Adrenal gland (tissue), 12 donors: Measurements from ENCODE around the gene NCKAP5L. TPM values are rescaled to one million over a fixed set of nuclear protein-coding genes. Genes with fewer than 3 reads are reported as not detected.

Source experiments
- DNase-seq, 7 donors: peaks; one replicate each; pipeline ENCODE4 v3.0.0-alpha.2; 2019 to 2020
- H3K27ac ChIP-seq, 5 donors: fragments of 200-600 bp; sonication (generic) in 4 of 5; 1 replicate in 3 of 5; 2 replicates in 2 of 5; pipeline versions ENCODE4 v1.5.1 to v1.8.0; 2016 to 2020; ENCODE audit warnings: mild to moderate bottlenecking in 1 of 5
- H3K27me3 ChIP-seq: fragments of 200-600 bp; 2 replicates; pipeline ENCODE4 v1.8.0; 2021
- H3K36me3 ChIP-seq, 2 donors: fragments of 200-600 bp; replicated peaks in 1 of 2; 1 replicate in 1 of 2; 2 replicates in 1 of 2; pipeline versions ENCODE4 v1.5.1 to v1.8.0; 2018 to 2022
- H3K4me1 ChIP-seq, 2 donors: fragments of 200-600 bp; replicated peaks in 1 of 2; 1 replicate in 1 of 2; 2 replicates in 1 of 2; pipeline versions ENCODE4 v1.5.1 to v1.8.0; 2018 to 2021
- H3K4me3 ChIP-seq, 4 donors: fragments of 200-600 bp; sonication (generic) in 3 of 4; one replicate each; pipeline ENCODE4 v1.5.1; 2016 to 2018
- H3K9me3 ChIP-seq, 3 donors: fragments of 200-600 bp; sonication (generic) in 1 of 3; replicated peaks in 1 of 3; 1 replicate in 2 of 3; 2 replicates in 1 of 3; pipeline versions ENCODE4 v1.5.1 to v1.8.0; 2016 to 2021
- POLR2A ChIP-seq, 2 donors: fragments of 450-650 bp; IDR thresholded peaks; one replicate each; pipeline ENCODE4 v1.6.1; 2017; ENCODE audit warnings: antibody characterized with exemption in 2 of 2, mild to moderate bottlenecking in 2 of 2, moderate library complexity in 1 of 2
- WGBS, 4 donors: extraction: QIAGEN DNeasy Blood & Tissue Kit in 2 of 4; methylation state at CpG; one replicate each; pipeline versions ENCODE4 v1.1.5 to v1.1.7; 2013 to 2017; 5-methylcytosine and 5-hydroxymethylcytosine counted together
- intact Hi-C, 2 donors: fragments of 100-400 bp; cut with DNase I; formaldehyde crosslinking; loops; one replicate each; pipeline versions ENCODE4 v1.14.1 to v1.15.0; 2022 to 2023
- polyA plus RNA-seq, 3 donors: library from polyadenylated mRNA; stranded (reverse); fragments of 200-250 nt in 2 of 3; fragments of 350-450 nt in 1 of 3; fragmentation: Illumina TruSeq in 1 of 3; extraction: RNeasy Lipid Tissue Mini Kit (QIAGEN cat#74804) in 1 of 3; gene quantifications; one replicate each; pipeline ENCODE4 v1.2.3, GENCODE V29; 2013 to 2014
- total RNA-seq, 9 donors: library from RNA; depleted of rRNA in 4 of 9; stranded (reverse); fragments of >200 nt in 4 of 9; fragments of 120-200 nt in 1 of 9; fragmentation: NEBNext Ultra II Directional in 1 of 9; extraction: Animal tissue kit (Norgen Biotek cat#: 25700) in 1 of 9; gene quantifications; one replicate each; pipeline versions ENCODE4 v1.1.0 to v1.2.4, GENCODE V29; 2013 to 2023
- TF ChIP-seq, protein P1 (sequence below), 6 experiments: fragments of 450-650 bp in 4 of 6; fragments of 200-600 bp in 2 of 6; sonication (generic) in 1 of 6; IDR thresholded peaks; 1 replicate in 5 of 6; 2 replicates in 1 of 6; pipeline versions ENCODE4 v1.5.1 to v1.8.0; 2016 to 2021; ENCODE audit warnings: antibody characterized with exemption in 6 of 6, mild to moderate bottlenecking in 2 of 6, moderate library complexity in 1 of 6
- donor health status: healthy with polysubstance abuse.
- donor health status: Bipolar disorder and iron deficiency.
- donor health status: DM: yes; HTN: yes; CAD: no.
- donor health status: DM: no; HTN: no; CAD: no.
- donor health status: DM: no; HTN: no; CAD: no.
- donor health status: DM: yes; HTN: yes; CAD: no.

The NCKAP5L gene
- total and polyA plus RNA-seq, 12 donors = 5.5 to 143 (median 38.4) TPM

DNA sequence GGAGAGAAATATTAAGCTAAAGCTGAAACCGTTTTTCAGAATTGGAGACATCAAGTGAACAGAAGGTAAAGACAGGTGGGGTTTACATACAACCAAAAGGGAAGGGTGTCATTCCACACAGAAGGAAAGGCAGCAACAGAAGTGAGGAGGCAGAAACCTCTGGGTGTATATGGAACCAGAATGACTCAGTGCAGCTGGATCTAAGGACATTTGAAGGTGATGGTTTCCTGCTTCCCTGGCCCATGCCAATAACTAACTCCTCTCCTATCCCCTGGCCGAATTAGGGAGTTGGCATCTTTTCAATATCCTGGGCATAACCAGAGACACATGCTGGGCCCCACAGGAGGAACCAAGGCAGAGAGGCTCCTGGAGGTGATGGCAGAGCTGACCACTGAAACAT lies 8.4 kb downstream of the NCKAP5L start:
- no peaks in the 10 kb centered on the region for H3K27me3 ChIP-seq
- no peak overlapping the region for H3K4me3 ChIP-seq
- H3K9me3 ChIP-seq = no peaks in the 10 kb centered on the region
- TF ChIP-seq, protein P1, sequence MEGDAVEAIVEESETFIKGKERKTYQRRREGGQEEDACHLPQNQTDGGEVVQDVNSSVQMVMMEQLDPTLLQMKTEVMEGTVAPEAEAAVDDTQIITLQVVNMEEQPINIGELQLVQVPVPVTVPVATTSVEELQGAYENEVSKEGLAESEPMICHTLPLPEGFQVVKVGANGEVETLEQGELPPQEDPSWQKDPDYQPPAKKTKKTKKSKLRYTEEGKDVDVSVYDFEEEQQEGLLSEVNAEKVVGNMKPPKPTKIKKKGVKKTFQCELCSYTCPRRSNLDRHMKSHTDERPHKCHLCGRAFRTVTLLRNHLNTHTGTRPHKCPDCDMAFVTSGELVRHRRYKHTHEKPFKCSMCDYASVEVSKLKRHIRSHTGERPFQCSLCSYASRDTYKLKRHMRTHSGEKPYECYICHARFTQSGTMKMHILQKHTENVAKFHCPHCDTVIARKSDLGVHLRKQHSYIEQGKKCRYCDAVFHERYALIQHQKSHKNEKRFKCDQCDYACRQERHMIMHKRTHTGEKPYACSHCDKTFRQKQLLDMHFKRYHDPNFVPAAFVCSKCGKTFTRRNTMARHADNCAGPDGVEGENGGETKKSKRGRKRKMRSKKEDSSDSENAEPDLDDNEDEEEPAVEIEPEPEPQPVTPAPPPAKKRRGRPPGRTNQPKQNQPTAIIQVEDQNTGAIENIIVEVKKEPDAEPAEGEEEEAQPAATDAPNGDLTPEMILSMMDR (IDR thresholded peaks at IDR 0.05) = no peak
- no peak for TF ChIP-seq POLR2A (IDR thresholded peaks at IDR 0.05)
- intact Hi-C loops = no loop called here
- WGBS, 4 donors = 49 to 56% (median 54%) methylated on average over 2 of the region's 2 CpGs
- H3K36me3 ChIP-seq = peaks cover 0 to 12% of the 10 kb centered on the region in 2 donors
- DNase-seq = no peak
- peak overlapping the region in 1 of 5 donors; percentile 9 for H3K27ac ChIP-seq
- peaks cover 38 to 55% of the 10 kb centered on the region in 2 donors for H3K4me1 ChIP-seq

DNA sequence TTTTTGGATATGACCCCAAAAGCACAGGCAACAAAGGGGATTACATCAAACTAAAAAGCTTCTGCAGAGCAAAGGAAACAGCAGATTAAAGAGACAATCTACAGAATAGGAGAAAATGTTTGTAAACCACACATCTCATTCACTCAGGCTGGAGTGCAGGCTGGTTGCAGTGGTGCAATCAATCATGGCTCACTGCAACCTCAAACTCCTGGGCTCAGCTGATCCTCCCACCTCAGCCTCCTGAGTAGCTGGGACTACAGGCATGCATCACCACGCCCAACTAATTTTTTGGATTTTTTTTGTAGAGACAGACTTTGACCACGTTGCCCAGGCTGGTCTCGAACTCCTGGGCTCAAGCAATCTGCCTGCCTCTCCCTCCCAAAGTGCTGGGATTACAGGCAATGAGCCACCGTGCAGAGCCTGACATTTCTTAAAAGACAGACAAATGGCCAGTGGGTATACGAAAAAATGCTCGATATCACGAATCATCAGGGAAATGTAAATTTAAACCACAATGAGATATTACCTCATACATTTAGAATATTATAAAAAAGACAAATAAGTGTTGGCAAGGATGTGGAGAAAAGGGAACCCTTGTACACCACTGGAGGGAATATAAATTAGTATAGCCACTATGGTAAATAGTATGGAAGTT lies 9.8 kb downstream of the NCKAP5L start:
- DNase-seq = no peak
- intact Hi-C loops = no loop called here
- 75 to 85% (median 79%) methylated on average over 7 of the region's 7 CpGs for WGBS, 4 donors
- H3K27ac ChIP-seq = no peak overlapping the region
- H3K27me3 ChIP-seq = no peaks in the 10 kb centered on the region
- H3K4me3 ChIP-seq = no peak overlapping the region
- TF ChIP-seq, protein P1 (IDR thresholded peaks at IDR 0.05) = no peak
- TF ChIP-seq POLR2A (IDR thresholded peaks at IDR 0.05) = no peak
- H3K4me1 ChIP-seq = peaks cover 24 to 41% of the 10 kb centered on the region in 2 donors
- peaks cover 0 to 12% of the 10 kb centered on the region in 2 donors for H3K36me3 ChIP-seq
- no peaks in the 10 kb centered on the region for H3K9me3 ChIP-seq

DNA sequence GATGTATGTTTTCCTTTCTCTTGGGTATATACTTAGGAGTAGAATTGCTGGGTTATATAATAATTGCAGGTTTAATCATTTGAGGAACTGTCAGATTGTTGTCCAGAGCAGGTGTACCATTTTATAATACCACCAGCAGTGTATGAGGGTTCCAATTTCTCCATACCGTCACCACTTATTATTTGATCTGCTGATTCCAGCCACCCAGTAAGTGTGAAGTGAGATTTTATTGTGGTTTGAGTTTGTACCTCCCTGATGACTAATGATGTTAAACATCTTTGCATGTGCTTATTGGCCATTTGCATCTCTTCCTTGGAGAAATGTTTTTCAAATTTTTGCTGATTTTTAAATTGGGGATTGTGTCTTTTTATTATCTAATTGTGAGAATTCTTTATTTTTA lies 15.1 kb downstream of the NCKAP5L start:
- peaks cover 0 to 5% of the 10 kb centered on the region in 2 donors for H3K36me3 ChIP-seq
- TF ChIP-seq, protein P1 (IDR thresholded peaks at IDR 0.05) = no peak
- no peak for TF ChIP-seq POLR2A (IDR thresholded peaks at IDR 0.05)
- no peak overlapping the region for H3K4me3 ChIP-seq
- peaks cover 14 to 27% of the 10 kb centered on the region in 2 donors for H3K4me1 ChIP-seq
- no peaks in the 10 kb centered on the region for H3K9me3 ChIP-seq
- H3K27ac ChIP-seq = no peak overlapping the region
- intact Hi-C loops = no loop called here
- 87 to 96% (median 96%) methylated on average over 1 of the region's 1 CpG for WGBS, 4 donors
- no peaks in the 10 kb centered on the region for H3K27me3 ChIP-seq
- no peak for DNase-seq

DNA sequence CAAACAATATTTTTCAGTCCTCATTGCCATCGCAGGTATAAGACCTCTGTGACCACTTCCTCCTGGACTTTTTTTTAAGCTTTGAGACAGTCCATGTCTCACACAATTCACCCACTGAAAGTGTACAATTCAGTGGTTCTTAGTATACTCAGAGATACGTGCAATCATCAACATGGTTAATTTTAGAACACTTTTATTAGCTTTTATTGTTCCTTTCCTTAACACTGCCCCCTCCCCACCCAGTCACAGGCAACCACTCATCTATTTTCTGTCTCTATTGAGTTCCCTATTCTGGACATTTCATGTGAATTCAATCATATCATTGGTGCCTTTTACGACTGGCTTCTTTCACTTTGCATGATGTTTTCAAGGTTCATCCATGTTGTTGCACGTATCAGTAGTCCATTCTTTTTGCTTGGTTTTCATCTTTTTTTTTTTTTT lies 16.2 kb downstream of the NCKAP5L start:
- 80 to 87% (median 82%) methylated on average over 4 of the region's 4 CpGs for WGBS, 4 donors
- H3K9me3 ChIP-seq = no peaks in the 10 kb centered on the region
- no peak overlapping the region for H3K4me3 ChIP-seq
- H3K27me3 ChIP-seq = no peaks in the 10 kb centered on the region
- TF ChIP-seq, protein P1 (IDR thresholded peaks at IDR 0.05) = no peak
- TF ChIP-seq POLR2A (IDR thresholded peaks at IDR 0.05) = no peak
- H3K27ac ChIP-seq = no peak overlapping the region
- H3K36me3 ChIP-seq = peaks cover 0 to 5% of the 10 kb centered on the region in 2 donors
- H3K4me1 ChIP-seq = peaks cover 14 to 25% of the 10 kb centered on the region in 2 donors
- DNase-seq = no peak
- intact Hi-C loops = no loop called here
